Smooth muscle cell of bladder (primary cell): ENCODE data around the gene ATP13A1. TPM values are rescaled to one million over a fixed set of nuclear protein-coding genes. Genes with fewer than 3 reads are reported as not detected.

Experiments used
- total RNA-seq: library from RNA; depleted of rRNA; stranded (reverse); fragments of >200 nt; gene quantifications from 2 replicates; pipeline ENCODE4 v1.2.3, GENCODE V29; 2014

The ATP13A1 gene
- total RNA-seq = 21.8 and 28.8 TPM in 2 replicates

GRCh38 chr19:19663256-19664120, at the start of gene ATP13A1:
ATP13A1 (minus strand) TSS chr19:19663676; CDS start chr19:19663666, 10 bp downstream.

GRCh38 chr19:19668230-19669012, 4.9 kb upstream of the ATP13A1 start, which contains the start of gene ZNF101:
ZNF101 (plus strand) TSS chr19:19668839; CDS start chr19:19668964, 125 bp downstream.

GRCh38 chr19:19643158-19644053, 20.1 kb downstream of the ATP13A1 start, which contains the start of gene GMIP:
GMIP (minus strand) TSS chr19:19643657; CDS start chr19:19643529, 128 bp downstream.

GRCh38 chr19:19627621-19628500, 35.6 kb downstream of the ATP13A1 start, which contains the start of gene LPAR2:
LPAR2 (minus strand) TSS chr19:19628220; CDS start chr19:19627275, 945 bp downstream.

GRCh38 chr19:19618219-19619051, 45.0 kb downstream of the ATP13A1 start, which contains the start of gene PBX4:
PBX4 (minus strand) TSS chr19:19618687; CDS start chr19:19618629, 58 bp downstream.

Other genes starting within 250 kb of the ATP13A1 start
- gene TSSK6, start 148.1 kb downstream of the ATP13A1 start, total RNA-seq = 1.4 and 1.8 TPM in 2 replicates
- 405 and 429 TPM in 2 replicates for gene NDUFA13, start 147.5 kb downstream of the ATP13A1 start, total RNA-seq
- 0.57 and 0.92 TPM in 2 replicates for gene YJEFN3, start 134.8 kb downstream of the ATP13A1 start, total RNA-seq
- 0.14 and 0.37 TPM in 2 replicates for gene CILP2, start 125.4 kb downstream of the ATP13A1 start, total RNA-seq
- gene PBX4, start 45.0 kb downstream of the ATP13A1 start, total RNA-seq = 0.43 and 0.55 TPM in 2 replicates
- 0.71 and 1.3 TPM in 2 replicates for gene LPAR2, start 35.5 kb downstream of the ATP13A1 start, total RNA-seq
- gene GMIP, start 20.0 kb downstream of the ATP13A1 start, total RNA-seq = 3.3 and 4.1 TPM in 2 replicates
- 5.0 and 6.0 TPM in 2 replicates for gene ZNF101, start 5.2 kb upstream of the ATP13A1 start, total RNA-seq
- gene ZNF14, start 69.4 kb upstream of the ATP13A1 start, total RNA-seq = 5.5 and 6.0 TPM in 2 replicates
- gene ZNF506, start 158.1 kb upstream of the ATP13A1 start, total RNA-seq = 9.5 and 9.7 TPM in 2 replicates
- gene ZNF253, start 202.2 kb upstream of the ATP13A1 start, total RNA-seq = 2.3 and 3.7 TPM in 2 replicates
- 1.7 and 1.9 TPM in 2 replicates for gene ZNF93, start 237.3 kb upstream of the ATP13A1 start, total RNA-seq